GM10248 (cell line): ENCODE results near the gene CCDC81.

ENCODE experiments used
- CTCF ChIA-PET: fragments of 300-600 bp; sonication (Branson Sonifier 250); formaldehyde crosslinking; extraction: SDS; loops from one replicate; lab custom pipeline; 2021; ENCODE audit warnings: antibody characterized with exemption; lab: Yijun Ruan, JAX
- POLR2A ChIA-PET: fragments of 350-650 bp; sonication (Branson Sonifier 250); formaldehyde crosslinking; extraction: SDS; loops from one replicate; lab custom pipeline; 2020; ENCODE audit warnings: antibody characterized with exemption; lab: Yijun Ruan, JAX
- DNase-seq: peaks from one replicate; pipeline ENCODE4 v3.0.0; 2012; ENCODE audit errors: extremely low spot score
- CTCF ChIP-seq: IDR thresholded peaks from 2 replicates; pipeline ENCODE4 v1.5.1; 2012; ENCODE audit warnings: mild to moderate bottlenecking, low read depth; ENCODE audit errors: extremely low read depth, missing control alignments, control extremely low read depth

CCDC81 gene

DNA sequence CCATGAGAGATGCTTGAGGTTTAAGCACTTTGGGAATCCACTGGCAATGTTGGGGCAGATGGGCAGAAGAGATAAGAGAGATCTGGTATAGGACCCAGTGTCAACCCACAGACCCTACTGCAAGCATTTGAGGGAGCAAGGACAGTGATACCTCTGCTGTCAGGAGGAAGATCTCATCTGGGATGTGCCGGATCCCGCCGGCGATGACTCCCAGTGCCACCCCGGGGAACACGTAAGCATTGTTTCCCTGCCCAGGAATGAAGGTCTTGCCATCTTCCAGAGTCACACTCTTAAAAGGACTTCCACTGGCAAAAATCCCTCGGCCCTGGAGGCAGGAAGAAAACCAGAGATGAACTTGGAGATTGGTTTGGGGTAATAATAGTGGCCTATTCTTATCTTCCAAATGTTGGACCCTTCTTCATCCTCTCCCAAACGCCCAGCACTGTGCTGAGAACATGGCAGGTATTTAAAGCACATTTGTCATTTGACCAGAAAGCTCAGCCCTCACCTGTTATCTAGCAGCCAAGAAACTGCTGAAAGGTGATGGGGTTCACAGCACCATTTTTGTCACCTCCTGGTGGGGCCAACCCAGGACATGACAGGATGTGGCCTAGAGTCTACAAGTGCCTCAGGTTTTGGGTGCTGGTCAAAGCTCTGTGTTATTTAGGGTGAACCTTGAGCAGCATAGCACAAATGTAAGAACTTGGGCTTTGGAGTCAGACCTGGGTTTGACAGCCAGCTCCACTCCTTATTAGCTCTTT lies 71.7 kb downstream of the CCDC81 start:
- ChIA-PET CTCF (interaction anchor here (0.8 to 3.2 kb wide), 4 partner anchors 9 to 15 kb away, joined by 3 to 18 read pairs (median 5); no protein-coding TSS in a partner anchor), POLR2A (no interaction called here)

GRCh38 chr11:86446924-86447285 lies 72.2 kb downstream of the CCDC81 start:
- ChIA-PET POLR2A (no interaction called here), CTCF (interaction anchor here (0.8 to 3.2 kb wide), 2 partner anchors 8 to 10 kb away, joined by 3 to 18 read pairs; no protein-coding TSS in a partner anchor)
- no peak for DNase-seq
- TF ChIP-seq CTCF, result no peak

More for the DNA sequence above, 71.7 kb downstream of the CCDC81 start:
- no peak for TF ChIP-seq CTCF
- DNase-seq, result no peak

DNA sequence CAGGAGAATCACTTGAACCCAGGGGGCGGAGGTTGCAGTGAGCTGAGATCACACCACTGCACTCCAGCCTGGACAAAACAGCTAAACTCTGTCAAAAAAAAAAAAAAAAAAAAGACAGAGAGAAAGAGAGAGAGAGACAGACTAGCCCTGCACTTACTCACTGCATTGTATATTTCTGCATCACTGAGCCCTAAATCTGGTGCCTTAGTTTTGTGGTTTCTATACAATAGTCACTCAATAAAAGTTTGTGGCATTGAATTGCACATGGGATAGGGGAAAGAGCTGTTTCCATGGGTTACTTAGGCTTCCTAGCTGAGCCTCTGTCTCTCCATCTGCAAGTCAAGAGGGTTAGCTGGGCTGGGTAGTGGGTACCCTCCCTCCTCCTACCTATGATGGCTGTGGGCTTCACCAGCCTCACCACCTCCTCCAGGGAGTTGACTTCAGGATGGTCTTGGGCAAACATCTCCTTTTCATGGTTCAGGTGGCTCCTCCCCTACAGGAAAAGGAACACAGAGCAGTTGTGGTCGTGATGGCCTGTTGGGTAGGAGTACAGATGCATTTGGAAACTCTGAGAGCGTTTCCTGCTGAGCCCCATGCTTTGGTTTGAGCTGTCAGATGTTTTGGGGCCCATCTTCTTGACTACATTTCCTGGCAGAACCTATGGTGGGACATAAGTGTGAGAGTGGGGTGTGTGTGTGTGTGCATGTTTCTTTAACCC lies 73.2 kb downstream of the CCDC81 start:
- ChIA-PET CTCF (interaction anchor here (0.9 to 3.2 kb wide), 3 partner anchors 9 to 87 kb away, joined by 3 to 18 read pairs (median 5); no protein-coding TSS in a partner anchor), POLR2A (no interaction called here)
- DNase-seq, result no peak
- TF ChIP-seq CTCF, result no peak

DNA sequence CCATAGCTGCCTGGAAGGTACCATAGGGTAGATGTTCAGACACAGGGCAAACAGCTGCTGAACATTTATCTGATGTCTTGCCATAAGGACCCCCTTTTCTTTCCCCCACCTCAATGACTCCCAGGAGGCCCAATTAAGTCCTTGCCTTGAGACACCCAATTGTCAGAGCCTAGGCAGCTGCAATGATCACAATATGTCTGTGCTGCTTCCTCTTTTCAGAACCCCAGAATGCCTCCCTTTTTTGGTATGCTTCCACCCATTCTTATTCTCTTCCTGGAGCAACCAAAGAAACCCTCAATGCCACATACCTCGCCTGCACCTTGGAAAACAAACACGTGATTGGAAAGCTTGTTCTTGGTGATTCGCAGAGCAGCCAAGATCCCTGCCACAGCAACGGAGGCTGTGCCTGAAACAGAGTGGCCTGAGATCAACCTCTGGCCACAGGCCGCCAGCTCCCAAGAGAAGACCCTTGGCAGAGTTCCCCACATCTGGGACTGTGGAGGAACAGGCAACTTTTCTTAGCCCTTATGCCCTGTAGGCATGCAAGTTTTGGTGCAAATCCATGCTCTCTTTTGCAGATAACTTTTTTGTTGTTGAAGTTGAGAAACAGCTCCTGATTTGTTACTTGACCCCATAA lies 75.4 kb downstream of the CCDC81 start:
- POLR2A ChIA-PET, result no interaction called here
- no peak for DNase-seq
- CTCF ChIA-PET, result interaction anchor here (0.6 to 1.3 kb wide), 8 partner anchors 14 to 678 kb away, joined by 3 to 6 read pairs (median 3); no protein-coding TSS in a partner anchor
- TF ChIP-seq CTCF, result no peak

GRCh38 chr11:86453290-86454030 lies 78.8 kb downstream of the CCDC81 start:
- POLR2A ChIA-PET, result no interaction called here
- TF ChIP-seq CTCF, result no peak
- CTCF ChIA-PET, result interaction anchor here (1.1 to 3.6 kb wide), 5 partner anchors 10 to 155 kb away, joined by 3 to 16 read pairs (median 4); no protein-coding TSS in a partner anchor
- DNase-seq, result no peak
